K562 (cell line): ENCODE results near the gene GCNT2. TPM values are rescaled to one million over a fixed set of nuclear protein-coding genes. Genes with fewer than 3 reads are reported as not detected.

Source experiments
- DDX20 ChIP-seq: fragments of 450-650 bp; IDR thresholded peaks from 2 replicates; pipeline ENCODE4 v1.6.1; 2016; ENCODE audit warnings: missing genetic modification characterization, low read depth, mild to moderate bottlenecking, missing compliant biosample characterization, moderate library complexity
- MED1 ChIP-seq: sonication (generic); formaldehyde crosslinking; IDR thresholded peaks from 2 replicates; pipeline ENCODE4 v1.8.1; 2023; ENCODE audit warnings: missing genetic modification reagents, borderline replicate concordance
- PYGO2 ChIP-seq: fragments of 450-650 bp; IDR thresholded peaks from 2 replicates; pipeline ENCODE4 v1.6.1; 2016; ENCODE audit warnings: mild to moderate bottlenecking, missing genetic modification characterization, moderate library complexity, missing compliant biosample characterization
- SMAD3 ChIP-seq: fragments of 450-650 bp; formaldehyde crosslinking; conservative IDR thresholded peaks from 2 replicates; pipeline ENCODE4 v1.4.0; 2020; ENCODE audit warnings: mild to moderate bottlenecking
- ZNF217 ChIP-seq: sonication (generic); formaldehyde crosslinking; IDR thresholded peaks from 2 replicates; pipeline ENCODE4 v1.8.0; 2022; ENCODE audit warnings: mild to moderate bottlenecking, missing genetic modification reagents
- ZNF274 ChIP-seq: IDR thresholded peaks from 2 replicates; pipeline ENCODE4 v1.6.1; 2011; ENCODE audit warnings: low read depth, mild to moderate bottlenecking, low read length, moderate library complexity, borderline replicate concordance
- ZNF324 ChIP-seq: fragments of 250-450 bp; sonication (Bioruptor Pico); IDR thresholded peaks from 2 replicates; pipeline ENCODE4 v1.4.0; 2020; ENCODE audit warnings: mild to moderate bottlenecking
- ZNF354B ChIP-seq: fragments of 250-450 bp; sonication (Bioruptor Pico); IDR thresholded peaks from 2 replicates; pipeline ENCODE4 v1.4.0; 2020
- ZNF445 ChIP-seq: fragments of 250-450 bp; sonication (Bioruptor Pico); IDR thresholded peaks from 2 replicates; pipeline ENCODE4 v1.4.0; 2020; ENCODE audit warnings: low read depth, mild to moderate bottlenecking, moderate library complexity
- ZNF830 ChIP-seq: fragments of 250-450 bp; sonication (Bioruptor Pico); IDR thresholded peaks from 2 replicates; pipeline ENCODE4 v1.5.0; 2021; ENCODE audit warnings: mild to moderate bottlenecking
- polyA plus RNA-seq, 8 experiments: library from polyadenylated mRNA; depleted of rRNA in 4 of 8; stranded (reverse) in 5 of 8; unstranded in 3 of 8; fragments of >200 nt; fragmentation: Nextera tagmentation in 2 of 8; fragmentation: Illumina TruSeq in 1 of 8; extraction: Ambion mirVana in 2 of 8; extraction: Trizol in 1 of 8; gene quantifications; 2 replicates each; pipeline versions ENCODE4 v1.2.1 to v1.2.3, GENCODE V29; 2011 to 2014; ENCODE audit warnings: inconsistent platforms in 1 of 8, missing spikeins in 1 of 8
- total RNA-seq, 7 experiments: library from RNA; depleted of rRNA in 6 of 7; stranded (reverse); fragments of >200 nt in 6 of 7; fragmentation: Illumina TruSeq in 2 of 7; extraction: Trizol in 2 of 7; gene quantifications; 2 replicates each; pipeline versions ENCODE4 v1.2.1 to v1.2.3, GENCODE V29; 2011 to 2021; ENCODE audit warnings: low replicate concordance in 1 of 7
- TF ChIP-seq, protein P1 (sequence below): sonication (generic); formaldehyde crosslinking; IDR thresholded peaks from 2 replicates; pipeline ENCODE4 v1.8.1; 2022; ENCODE audit warnings: missing genetic modification reagents
- TF ChIP-seq, protein P2 (sequence below): fragments of 250-450 bp; sonication (Bioruptor Pico); IDR thresholded peaks from 2 replicates; pipeline ENCODE4 v1.8.0; 2021; ENCODE audit warnings: moderate library complexity, mild to moderate bottlenecking, inconsistent platforms
- TF ChIP-seq, protein P3 (sequence below): sonication (generic); formaldehyde crosslinking; IDR thresholded peaks from 2 replicates; pipeline ENCODE4 v1.9.0; 2022; ENCODE audit warnings: mild to moderate bottlenecking, missing genetic modification reagents
- TF ChIP-seq, protein P4 (sequence below): fragments of 450-650 bp; formaldehyde crosslinking; IDR thresholded peaks from 2 replicates; pipeline ENCODE4 v1.4.0; 2020; ENCODE audit warnings: mild to moderate bottlenecking, moderate library complexity
- TF ChIP-seq, protein P5 (sequence below): fragments of 250-450 bp; sonication (Bioruptor Pico); IDR thresholded peaks from 2 replicates; pipeline ENCODE4 v1.5.0; 2020; ENCODE audit warnings: mild to moderate bottlenecking, borderline replicate concordance
- TF ChIP-seq, protein P6 (sequence below): fragments of 250-450 bp; sonication (Bioruptor Pico); IDR thresholded peaks from 2 replicates; pipeline ENCODE4 v1.5.0; 2022; ENCODE audit warnings: mild to moderate bottlenecking
- TF ChIP-seq, protein P7 (sequence below), 2 experiments: IDR thresholded peaks in 1 of 2; conservative IDR thresholded peaks in 1 of 2; 2 replicates each; pipeline ENCODE4 v1.6.1; 2016; ENCODE audit warnings: low read depth in 2 of 2, mild to moderate bottlenecking in 1 of 2, missing compliant biosample characterization in 1 of 2, missing genetic modification characterization in 1 of 2, moderate library complexity in 1 of 2

GCNT2 gene
- total and polyA plus RNA-seq, 9 of the 15 experiments (the other 6 are each of a cell fraction or from before 2014, with no cell fraction given): 0.78 to 2.6 (median 1.6) TPM

DNA sequence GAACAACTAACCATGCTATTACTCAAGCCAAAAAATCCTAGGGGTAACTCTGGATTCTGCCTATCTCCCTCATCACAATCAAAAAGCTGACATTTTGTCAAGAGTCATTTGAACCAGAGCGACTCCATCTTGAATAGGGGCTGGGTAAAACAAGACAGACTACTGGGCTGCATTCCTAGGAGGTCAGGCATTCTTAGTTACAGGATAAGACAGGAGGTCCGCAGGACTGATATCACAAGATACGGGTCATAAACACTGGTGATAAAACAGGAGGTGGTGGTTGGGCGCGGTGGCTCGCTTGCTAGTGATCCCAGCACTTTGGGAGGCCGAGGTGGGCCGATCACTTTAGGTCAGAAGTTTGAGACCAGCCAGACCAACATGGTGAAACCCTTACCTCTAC is 141.1 kb downstream of the GCNT2 start (continued):
- TF ChIP-seq, protein P1, sequence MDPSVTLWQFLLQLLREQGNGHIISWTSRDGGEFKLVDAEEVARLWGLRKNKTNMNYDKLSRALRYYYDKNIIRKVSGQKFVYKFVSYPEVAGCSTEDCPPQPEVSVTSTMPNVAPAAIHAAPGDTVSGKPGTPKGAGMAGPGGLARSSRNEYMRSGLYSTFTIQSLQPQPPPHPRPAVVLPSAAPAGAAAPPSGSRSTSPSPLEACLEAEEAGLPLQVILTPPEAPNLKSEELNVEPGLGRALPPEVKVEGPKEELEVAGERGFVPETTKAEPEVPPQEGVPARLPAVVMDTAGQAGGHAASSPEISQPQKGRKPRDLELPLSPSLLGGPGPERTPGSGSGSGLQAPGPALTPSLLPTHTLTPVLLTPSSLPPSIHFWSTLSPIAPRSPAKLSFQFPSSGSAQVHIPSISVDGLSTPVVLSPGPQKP: no peak
- peak; percentile 89 for TF ChIP-seq DDX20 (tag)
- TF ChIP-seq ZNF354B: peak; percentile 77; the same call in 1 of the 2 replicates
- TF ChIP-seq PYGO2 (tag): peak; percentile 94
- 0 out of 2 replicates have a peak, but pooled peaks have one; percentile 56 for TF ChIP-seq ZNF830 (CRISPR knock-in tag)
- TF ChIP-seq, protein P2, sequence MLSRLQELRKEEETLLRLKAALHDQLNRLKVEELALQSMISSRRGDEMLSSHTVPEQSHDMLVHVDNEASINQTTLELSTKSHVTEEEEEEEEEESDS (CRISPR knock-in tag): no peak
- TF ChIP-seq, protein P3, sequence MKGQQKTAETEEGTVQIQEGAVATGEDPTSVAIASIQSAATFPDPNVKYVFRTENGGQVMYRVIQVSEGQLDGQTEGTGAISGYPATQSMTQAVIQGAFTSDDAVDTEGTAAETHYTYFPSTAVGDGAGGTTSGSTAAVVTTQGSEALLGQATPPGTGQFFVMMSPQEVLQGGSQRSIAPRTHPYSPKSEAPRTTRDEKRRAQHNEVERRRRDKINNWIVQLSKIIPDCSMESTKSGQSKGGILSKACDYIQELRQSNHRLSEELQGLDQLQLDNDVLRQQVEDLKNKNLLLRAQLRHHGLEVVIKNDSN (CRISPR knock-in tag): no peak
- peak; percentile 93 for TF ChIP-seq SMAD3 (CRISPR knock-in tag)
- TF ChIP-seq, protein P4, sequence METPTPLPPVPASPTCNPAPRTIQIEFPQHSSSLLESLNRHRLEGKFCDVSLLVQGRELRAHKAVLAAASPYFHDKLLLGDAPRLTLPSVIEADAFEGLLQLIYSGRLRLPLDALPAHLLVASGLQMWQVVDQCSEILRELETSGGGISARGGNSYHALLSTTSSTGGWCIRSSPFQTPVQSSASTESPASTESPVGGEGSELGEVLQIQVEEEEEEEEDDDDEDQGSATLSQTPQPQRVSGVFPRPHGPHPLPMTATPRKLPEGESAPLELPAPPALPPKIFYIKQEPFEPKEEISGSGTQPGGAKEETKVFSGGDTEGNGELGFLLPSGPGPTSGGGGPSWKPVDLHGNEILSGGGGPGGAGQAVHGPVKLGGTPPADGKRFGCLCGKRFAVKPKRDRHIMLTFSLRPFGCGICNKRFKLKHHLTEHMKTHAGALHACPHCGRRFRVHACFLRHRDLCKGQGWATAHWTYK (CRISPR knock-in tag): peak; percentile 96
- TF ChIP-seq, protein P5, sequence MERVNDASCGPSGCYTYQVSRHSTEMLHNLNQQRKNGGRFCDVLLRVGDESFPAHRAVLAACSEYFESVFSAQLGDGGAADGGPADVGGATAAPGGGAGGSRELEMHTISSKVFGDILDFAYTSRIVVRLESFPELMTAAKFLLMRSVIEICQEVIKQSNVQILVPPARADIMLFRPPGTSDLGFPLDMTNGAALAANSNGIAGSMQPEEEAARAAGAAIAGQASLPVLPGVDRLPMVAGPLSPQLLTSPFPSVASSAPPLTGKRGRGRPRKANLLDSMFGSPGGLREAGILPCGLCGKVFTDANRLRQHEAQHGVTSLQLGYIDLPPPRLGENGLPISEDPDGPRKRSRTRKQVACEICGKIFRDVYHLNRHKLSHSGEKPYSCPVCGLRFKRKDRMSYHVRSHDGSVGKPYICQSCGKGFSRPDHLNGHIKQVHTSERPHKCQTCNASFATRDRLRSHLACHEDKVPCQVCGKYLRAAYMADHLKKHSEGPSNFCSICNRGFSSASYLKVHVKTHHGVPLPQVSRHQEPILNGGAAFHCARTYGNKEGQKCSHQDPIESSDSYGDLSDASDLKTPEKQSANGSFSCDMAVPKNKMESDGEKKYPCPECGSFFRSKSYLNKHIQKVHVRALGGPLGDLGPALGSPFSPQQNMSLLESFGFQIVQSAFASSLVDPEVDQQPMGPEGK (CRISPR knock-in tag): peak; percentile 92; the same call in 1 of the 2 replicates
- TF ChIP-seq, protein P6, sequence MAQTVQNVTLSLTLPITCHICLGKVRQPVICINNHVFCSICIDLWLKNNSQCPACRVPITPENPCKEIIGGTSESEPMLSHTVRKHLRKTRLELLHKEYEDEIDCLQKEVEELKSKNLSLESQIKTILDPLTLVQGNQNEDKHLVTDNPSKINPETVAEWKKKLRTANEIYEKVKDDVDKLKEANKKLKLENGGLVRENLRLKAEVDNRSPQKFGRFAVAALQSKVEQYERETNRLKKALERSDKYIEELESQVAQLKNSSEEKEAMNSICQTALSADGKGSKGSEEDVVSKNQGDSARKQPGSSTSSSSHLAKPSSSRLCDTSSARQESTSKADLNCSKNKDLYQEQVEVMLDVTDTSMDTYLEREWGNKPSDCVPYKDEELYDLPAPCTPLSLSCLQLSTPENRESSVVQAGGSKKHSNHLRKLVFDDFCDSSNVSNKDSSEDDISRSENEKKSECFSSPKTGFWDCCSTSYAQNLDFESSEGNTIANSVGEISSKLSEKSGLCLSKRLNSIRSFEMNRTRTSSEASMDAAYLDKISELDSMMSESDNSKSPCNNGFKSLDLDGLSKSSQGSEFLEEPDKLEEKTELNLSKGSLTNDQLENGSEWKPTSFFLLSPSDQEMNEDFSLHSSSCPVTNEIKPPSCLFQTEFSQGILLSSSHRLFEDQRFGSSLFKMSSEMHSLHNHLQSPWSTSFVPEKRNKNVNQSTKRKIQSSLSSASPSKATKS: peak; percentile 77; the same call in 1 of the 2 replicates
- TF ChIP-seq MED1 (CRISPR knock-in tag): no peak
- TF ChIP-seq ZNF274: no peak
- TF ChIP-seq ZNF324 (CRISPR knock-in tag): peak; percentile 28; the same call in 1 of the 2 replicates
- TF ChIP-seq ZNF217 (CRISPR knock-in tag): no peak
- TF ChIP-seq ZNF445 (CRISPR knock-in tag): 0 out of 2 replicates have a peak, but pooled peaks have one; percentile 76
- TF ChIP-seq, protein P7, sequence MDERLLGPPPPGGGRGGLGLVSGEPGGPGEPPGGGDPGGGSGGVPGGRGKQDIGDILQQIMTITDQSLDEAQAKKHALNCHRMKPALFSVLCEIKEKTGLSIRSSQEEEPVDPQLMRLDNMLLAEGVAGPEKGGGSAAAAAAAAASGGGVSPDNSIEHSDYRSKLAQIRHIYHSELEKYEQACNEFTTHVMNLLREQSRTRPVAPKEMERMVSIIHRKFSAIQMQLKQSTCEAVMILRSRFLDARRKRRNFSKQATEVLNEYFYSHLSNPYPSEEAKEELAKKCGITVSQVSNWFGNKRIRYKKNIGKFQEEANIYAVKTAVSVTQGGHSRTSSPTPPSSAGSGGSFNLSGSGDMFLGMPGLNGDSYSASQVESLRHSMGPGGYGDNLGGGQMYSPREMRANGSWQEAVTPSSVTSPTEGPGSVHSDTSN (CRISPR knock-in tag; IDR thresholded peaks at IDR 0.05; ENCODE audit: low read depth): no peak
- TF ChIP-seq, protein P7 (tag; conservative IDR thresholded peaks at IDR 0.05; ENCODE audit: low read depth): no peak
